Myocyte (in vitro differentiated cells): Measurements from ENCODE around the gene DLK2. TPM values are rescaled to one million over a fixed set of nuclear protein-coding genes. Genes with fewer than 3 reads are reported as not detected.
"Not testable (repeated sequence)": the region's sequence is repeated elsewhere in the genome, so short reads cannot be mapped to it uniquely, and the experiment has no call there.

Source experiments
- DNase-seq: peaks from one replicate; pipeline ENCODE4 v3.0.0-alpha.2; 2012; ENCODE audit warnings: low read depth
- polyA plus RNA-seq: library from polyadenylated mRNA; unstranded; fragments of >200 nt; gene quantifications from one replicate; pipeline ENCODE4 v1.2.1, GENCODE V29; 2012; ENCODE audit warnings: missing spikeins
- total RNA-seq: library from RNA; depleted of rRNA; stranded (reverse); fragments of >200 nt; gene quantifications from 2 replicates; pipeline ENCODE4 v1.2.3, GENCODE V29; 2014

DLK2 gene, protein sequence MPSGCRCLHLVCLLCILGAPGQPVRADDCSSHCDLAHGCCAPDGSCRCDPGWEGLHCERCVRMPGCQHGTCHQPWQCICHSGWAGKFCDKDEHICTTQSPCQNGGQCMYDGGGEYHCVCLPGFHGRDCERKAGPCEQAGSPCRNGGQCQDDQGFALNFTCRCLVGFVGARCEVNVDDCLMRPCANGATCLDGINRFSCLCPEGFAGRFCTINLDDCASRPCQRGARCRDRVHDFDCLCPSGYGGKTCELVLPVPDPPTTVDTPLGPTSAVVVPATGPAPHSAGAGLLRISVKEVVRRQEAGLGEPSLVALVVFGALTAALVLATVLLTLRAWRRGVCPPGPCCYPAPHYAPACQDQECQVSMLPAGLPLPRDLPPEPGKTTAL
- total RNA-seq, result 3.3 and 6.2 TPM in 2 replicates
- polyA plus RNA-seq, result 4.1 TPM

DNA sequence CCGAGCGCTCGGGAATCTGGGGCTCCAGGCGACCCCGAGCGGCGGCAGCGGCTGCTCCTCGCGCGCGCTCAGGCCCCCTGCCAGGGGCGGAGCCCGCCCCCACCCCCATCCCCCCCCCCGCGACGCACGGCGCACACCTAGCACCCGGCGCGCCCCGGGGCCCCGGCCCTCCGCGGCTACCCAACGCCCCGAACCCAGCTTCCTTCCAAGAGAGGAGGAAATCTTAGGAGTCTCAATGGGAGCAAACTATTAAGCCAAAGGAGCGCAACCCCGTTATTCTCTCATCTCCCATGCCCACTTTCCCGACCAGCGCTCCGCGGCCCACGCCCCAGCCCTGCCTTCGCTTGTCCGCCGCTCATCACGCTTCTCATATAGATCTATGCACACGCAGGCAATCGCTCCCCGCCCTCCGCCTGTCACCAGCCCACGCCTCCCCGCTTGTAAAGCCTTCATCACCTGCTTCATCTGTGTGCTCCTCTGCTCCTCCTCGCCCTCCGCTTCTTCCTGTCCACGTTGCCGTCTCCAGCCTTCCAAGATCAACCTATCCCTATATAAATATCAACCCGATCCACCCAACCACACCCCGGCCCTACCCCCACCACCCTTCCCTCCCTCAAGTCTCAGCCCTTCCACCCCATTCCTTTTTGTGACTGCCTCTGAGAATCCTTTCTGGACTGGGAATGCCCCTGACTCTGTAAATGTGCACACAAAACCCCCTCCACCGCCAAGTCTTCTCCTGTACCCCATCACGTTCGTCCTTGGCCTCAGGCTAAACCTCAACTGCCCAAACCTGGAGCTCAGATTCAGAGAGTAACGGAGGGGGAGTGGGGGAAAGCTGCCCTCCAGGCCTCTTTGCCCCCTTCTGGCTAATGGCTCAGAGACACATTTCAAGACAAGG lies at the start of gene DLK2:
Gene DLK2, minus strand, starts transcription at position 18 of the 898 bp plus-strand sequence. CDS start 723 bp downstream, outside the sequence.
- DNase-seq, result peak; percentile 9

DNA sequence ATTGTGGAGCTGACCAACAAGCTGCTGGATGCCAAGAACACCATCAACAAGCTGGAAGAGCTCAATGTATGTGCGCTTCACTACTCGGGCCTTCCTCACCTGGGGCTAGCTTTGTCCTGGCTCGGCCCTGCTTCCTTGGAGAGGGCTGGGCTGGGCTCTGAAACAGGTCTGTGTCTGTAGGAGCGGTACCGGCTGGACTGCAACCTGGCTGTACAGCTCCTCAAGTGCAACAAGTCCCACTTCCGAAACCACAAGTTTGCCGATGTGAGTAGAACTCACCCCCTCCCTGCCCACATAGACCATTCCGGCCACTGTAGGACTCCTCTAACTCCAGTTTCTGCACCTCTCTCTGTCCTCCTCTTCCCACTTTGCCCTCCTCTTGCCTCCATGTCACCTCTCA lies 48.1 kb upstream of the DLK2 start:
- DNase-seq, result no peak

DNA sequence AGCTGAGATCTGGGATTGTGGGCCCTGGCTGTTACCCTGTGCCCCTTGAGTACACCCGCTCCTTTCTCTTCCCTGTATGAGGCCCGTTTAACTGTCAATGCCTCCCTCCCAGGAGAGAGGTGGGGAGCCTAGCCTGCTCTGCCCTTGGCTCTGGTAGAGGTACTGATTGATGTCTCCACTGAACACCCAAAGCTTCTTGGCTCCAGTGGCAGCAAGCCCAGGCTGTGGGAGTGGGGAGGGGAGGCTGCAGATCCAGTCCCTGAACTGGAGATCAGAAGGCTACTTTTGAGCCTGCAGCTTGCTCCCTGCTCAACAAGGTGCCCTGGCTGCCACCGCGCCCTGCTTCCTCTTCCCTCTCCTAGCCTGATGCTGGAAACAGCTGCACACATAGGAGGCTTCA lies 47.3 kb upstream of the DLK2 start:
- no peak for DNase-seq

DNA sequence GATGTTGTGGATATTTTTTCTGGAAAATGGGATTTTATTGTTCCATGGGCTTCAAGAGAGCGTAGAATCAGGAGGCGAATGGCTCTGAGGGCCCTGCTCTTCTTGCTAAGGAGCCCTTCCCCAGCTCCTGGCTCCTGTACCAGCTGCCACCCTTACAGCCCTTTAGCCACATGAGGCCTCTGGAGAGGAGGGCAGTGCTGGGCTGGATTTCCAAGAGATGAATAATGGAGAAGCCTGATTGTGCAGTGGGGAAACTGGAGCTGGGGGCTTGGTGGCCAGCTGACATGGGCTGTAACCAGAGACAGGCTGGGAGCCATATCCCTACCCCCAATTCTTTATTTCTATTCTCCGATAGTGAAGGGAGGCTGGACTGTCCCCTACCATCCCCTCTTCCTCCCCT lies 45.6 kb upstream of the DLK2 start:
- peak; percentile 88 for DNase-seq

DNA sequence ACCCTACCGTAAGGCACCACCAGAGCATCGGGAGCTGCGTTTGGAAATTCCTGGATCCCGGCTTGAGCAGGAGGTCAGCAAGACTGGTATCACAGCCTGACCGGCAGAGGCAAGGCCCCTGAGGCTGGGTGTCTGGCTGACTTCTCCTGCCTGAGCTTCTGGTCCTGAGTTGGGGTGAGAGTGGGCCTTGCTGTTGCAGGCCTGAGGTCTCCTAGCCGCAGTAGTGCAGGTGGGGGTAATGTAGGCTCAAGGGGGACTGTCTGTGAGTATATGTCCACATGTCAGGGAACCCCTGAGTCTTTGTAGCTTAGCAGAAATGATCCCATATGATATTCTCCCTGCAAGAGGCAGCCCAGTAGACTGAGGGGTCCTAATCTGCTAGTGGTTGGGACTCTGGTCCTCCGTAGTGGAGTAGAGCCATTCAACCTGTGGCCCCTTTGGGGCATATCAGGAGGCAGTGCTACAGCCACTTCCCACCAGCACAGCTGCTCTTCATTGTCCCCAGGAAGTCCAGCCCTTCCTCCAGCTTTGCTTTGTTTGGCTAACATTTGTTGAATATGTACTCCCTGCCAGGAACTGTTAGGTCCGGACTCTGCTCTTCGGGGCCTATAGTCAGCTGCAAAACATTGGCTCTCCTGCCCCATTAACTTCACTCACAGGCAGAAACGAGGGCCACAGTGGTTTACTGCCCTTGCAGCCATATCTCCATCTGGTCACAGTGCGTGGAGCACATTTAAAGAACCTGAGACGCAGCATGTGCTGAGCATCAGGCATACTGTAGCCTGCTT lies 43.9 kb upstream of the DLK2 start:
- peak; percentile 68 for DNase-seq

DNA sequence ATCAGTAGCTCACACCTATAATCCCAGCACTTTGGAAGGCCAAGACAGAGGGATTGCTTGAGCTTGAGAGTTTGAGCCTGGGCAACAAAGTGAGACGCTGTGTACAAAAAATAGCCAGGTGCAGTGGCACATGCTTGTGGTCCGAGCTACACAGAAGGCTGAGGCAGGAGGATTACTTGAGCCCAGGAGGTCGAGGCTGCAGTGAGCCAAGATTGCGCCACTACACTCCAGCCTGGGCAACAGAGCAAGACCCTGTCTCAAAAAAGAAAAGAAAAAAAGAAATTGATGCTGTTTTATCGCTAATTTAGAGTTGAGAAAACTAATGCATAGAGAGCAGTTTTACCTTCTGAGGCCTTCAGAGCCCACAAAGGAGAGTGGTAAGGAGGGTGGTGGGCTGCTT lies 42.9 kb upstream of the DLK2 start:
- DNase-seq, result not testable (repeated sequence)

DNA sequence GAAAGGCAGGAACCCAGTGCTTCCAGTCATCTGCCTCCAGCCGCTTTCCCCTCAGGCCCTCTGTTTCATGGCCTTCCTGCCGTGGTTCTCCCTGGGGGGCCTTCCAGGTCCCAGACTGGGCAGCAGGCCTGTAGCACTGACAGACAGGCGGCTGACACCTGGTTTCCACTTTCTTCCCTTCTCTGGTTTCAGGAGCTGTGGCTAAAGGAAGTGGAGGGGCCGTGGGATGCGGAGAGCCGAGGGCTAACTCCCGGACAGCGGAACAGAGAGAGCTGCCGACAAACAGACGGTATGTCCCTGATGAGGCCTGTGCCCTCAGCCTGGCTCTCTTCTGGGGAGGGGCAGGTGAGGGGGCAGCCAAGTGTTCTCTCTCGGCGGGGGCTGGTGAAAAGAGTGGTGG lies 42.3 kb upstream of the DLK2 start:
- DNase-seq, result peak; percentile 49

DNA sequence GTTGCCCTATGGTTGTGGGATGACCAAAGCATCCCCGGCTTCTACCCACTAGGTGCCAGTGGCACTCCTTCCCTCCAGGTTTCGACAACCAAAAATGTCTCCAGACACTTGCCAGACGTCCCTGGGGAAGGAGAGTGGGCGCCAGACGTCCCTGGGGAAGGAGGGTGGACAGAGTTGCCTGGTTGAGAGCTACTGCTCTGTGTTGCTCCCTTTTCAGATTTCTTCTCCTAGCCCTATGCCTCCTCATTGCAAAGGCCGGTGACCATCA lies 41.7 kb upstream of the DLK2 start:
- DNase-seq, result no peak

DNA sequence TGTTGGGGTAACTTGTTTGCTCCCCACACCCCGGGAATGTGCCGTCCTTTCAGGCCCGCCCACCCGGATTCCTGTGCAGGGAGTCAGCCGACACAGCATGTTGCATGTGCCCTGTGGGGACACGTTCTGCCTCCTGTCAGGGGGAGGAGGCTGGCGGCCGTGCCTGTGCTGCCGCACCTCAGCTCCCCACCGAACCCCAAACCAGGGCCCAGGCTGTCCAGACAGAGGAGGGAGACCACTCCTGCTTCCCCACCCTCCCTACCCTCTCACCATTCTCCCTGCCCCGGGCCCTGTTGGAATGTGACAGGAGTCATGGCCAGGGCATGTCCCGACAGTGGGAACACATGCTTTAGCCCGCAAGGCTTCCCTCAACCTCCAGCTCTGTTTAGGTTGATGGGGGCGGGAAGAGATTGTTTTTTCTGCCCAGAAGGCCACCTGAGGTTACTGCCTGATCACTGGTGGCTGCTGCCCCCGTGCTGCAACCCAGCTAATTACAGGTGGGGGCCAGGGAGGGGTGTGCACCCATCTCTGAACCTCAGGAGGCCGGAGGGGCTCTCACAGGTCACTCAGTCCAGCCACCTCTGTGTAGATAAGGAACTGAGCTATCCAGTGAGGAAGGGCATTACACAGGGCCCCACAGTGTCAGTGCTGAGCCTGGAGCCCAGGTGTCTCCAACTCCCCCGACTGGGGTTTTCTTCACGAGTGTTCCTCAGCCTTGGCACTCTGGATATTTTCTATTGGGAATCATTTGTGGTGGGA lies 41.2 kb upstream of the DLK2 start:
- peak; percentile 86 for DNase-seq

DNA sequence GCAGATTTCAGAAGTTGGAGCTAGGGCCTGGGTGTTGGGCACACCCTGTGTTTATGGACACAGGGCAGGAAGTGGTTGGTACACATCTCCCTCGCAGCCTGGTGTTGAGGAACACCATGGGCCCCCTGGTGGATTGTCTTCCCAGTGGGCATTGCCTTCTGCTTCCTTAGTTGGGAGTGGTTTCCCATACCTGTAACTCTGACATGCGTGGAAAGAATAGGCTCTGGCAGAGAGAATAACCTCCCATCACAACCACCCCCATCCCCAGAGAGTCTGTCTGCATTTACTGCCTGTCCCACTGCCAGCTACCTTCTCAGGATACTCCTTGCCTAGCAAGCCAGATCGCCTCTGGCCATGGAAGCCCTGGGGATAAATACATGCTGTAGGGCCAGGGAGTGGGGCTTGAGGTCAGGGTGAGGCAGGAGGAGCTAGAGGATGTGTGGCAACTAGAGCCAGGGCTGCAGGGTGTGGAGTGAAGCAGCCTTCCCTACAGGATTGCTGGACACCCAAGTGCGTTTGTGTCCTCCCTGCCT lies 40.1 kb upstream of the DLK2 start:
- DNase-seq, result no peak

DNA sequence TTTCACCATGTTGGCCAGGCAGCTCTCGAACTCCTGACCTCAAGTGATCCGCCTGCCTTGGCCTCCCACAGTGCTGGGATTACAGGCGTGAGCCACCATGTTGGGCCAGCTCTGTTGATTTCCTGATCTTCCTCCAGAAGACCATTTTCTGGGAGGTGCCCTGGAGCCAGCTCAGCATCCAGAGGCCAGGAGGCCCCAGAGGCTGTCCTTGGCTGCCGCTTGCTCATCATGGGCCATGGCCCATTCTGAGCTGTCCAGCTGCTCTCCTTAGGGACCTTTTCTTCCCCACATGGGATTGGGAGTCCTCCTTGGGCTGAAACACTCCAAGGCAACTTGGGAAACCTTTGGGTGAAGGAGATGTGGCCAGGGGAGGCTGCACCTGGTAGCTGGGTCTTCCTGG lies 39.4 kb upstream of the DLK2 start:
- DNase-seq, result no peak

DNA sequence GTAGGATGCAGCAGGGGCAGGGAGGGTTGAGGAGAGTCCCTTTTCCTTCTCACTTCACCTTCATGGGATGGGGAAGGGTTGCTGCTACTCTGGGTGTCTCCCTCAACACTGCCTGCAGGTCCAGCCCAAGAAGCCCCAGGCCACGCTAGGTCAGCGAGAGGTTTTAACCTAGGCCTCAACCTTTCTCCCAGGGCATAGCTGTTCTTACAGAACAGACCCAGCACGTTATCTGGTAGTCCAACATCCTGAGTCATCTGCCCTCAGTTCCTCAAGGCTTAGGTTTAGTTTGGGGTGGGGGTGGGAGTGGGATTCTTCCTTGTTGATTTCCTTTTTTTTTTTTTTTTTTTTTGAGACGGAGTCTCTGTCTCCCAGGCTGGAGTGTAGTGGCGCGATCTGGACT lies 39.0 kb upstream of the DLK2 start:
- DNase-seq, result no peak

DNA sequence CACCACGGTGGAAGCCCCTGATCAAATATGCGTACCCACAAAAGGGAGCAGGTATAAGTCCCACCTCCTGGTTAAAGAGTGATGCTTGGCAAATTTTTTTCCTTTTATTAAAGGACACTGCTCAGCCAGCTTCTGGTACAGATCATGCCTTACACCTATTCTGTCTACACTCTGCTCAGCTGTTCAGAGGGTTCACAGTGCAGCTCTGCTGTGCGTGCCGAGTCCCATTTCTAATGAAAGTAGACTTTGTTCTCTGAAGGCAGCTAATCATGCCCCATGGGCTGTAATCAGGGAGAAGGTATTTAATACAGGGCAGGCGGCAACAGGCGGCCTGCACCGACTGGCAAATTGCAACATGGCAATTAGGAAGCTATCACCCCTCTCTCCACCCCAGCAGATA lies 38.5 kb upstream of the DLK2 start:
- DNase-seq, result no peak

DNA sequence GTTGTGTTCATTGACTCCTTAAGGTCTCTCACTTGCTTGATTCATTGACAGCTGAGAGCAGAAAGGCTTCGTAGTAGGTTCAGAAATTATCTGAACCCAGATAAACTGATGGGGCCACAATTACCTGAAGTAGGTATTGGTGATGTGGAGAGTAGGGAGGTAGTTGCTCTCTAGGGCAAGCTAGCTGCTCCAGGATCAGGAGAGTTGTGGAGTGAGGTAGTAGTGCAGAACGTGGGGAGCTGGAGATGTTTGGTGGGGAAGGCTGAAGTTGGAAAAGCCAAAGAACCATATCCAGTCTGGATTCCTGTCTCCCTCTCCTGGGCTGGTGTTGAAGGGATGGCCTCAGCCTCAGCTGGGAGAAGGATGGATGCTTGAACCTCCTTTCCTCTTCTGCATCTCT lies 37.9 kb upstream of the DLK2 start:
- no peak for DNase-seq

DNA sequence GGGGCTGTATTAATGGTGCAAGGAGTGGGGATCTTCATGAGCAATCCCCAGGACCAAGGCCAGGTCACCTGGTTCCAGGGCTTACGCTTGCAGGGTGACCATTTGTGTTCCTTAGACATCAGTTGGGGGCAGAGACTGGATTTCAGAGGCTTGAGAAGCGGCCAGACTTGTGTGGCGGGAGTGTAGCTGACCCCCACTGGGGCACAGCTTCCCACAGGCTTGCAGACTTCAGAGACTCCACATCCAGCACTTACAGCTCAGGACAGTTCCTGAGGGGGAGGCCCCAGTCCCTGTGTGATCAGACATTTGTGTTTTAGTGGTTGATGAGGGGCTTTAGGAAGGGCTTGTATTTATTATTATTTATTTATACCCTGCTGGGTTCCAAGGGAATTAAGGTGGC lies 37.3 kb upstream of the DLK2 start:
- DNase-seq, result peak; percentile 92

DNA sequence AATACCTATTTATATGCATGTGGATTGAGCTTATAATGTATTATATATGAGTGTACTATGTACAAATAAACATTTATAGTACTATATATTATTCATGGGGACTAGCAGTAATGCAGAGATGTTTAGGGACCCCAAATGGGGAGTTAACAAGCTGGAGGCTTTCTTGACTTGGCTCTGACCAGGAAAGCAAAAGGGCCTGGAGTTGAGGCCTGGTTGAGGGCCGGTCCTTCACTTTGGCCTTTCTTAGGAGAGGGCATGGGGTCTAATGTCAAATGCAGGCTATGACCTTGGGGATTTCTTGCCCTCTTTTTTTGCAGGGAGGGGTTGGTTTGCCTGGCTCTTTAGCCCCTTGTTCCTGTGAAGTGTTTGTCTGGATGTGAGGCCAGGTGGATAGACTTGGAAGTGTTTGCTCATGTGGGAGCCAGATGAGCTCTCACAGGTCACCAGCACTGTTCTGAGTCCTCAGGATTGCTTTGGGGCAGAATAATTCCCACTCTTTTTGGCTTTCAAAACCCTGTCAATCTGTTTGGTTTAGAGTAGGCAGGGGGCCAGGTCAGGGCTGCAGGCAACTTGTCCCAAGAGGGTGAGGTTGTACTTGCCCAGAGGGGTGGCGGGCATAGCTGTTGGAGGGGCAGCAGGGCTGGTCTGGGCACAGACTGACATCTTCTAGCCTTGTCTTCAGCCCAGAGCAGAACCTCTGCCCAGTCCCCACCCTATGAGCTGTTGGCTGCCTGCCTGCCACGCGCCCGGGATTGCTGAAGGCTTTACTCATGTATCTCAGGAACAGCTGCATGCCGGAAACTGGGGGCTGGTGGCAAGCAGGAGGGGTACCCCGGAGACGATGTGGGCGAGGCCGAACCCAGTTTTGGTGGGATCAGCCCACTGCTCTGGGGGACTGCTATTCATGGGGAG lies 36.7 kb upstream of the DLK2 start:
- peak; percentile 96 for DNase-seq

DNA sequence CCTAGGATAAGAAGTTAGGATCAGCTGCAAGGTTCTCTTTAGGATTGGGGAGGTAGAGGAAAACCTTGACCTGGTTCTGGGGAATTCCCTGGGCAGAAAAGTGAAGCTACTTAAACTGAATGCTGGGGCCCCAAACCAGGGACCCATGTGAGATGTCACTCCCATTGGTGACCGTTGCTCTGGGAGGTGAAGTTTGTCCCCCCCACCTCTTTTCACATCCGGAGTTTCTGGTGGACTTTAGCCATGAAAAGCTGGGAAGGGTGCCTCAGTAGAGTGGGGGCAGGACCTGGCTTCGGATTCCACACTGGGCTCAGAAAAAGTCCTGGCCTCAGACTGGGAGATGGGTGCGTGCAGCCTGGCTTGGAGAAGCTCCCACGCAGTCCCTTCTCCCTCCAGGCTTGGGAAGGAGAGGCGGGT lies 35.2 kb upstream of the DLK2 start:
- no peak for DNase-seq

DNA sequence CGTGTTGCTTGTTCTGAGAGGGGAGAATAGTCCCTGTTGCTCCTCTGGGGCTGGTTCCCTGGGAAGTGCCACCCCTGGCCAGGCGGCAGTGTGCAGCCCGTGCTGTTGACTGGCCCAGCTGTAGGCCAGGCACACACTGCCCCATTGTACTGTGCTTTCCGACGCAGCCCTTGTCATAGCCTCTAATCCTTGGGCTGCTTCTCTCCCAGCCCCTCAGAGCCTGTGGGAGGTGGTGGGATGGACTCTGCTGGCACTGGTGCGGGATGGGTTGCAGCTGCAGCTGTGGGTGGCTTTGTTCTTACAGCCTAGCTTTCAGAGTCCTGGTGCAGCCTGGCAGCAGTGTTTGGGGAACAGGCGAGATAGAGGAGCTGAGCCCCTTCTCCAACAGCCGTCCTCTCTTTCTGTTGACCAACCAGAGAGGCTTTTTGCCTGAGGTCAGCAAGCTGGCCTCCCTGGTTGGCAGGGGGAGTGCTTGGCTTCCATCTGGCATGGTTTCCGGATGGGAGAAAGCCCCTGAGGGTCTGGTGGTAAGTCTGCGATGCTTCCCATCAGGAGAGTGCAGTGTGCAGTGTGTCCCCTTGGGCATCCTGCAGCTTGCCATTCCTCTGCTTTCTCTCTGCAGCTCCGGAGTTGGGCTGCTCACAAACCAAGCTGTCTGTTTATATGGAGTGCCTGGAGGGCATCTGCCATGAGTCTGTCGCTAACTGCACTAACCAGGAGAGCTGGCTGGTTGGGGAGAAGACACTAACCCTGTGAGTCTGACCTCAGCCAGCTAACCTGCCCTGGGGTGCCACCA lies 34.1 kb upstream of the DLK2 start:
- peak; percentile 76 for DNase-seq
